ENCODE data around the gene RPS6KB1.
"Not testable (repeated sequence)": the region's sequence is repeated elsewhere in the genome, so short reads cannot be mapped to it uniquely, and the experiment has no call there.

RPS6KB1 gene

DNA sequence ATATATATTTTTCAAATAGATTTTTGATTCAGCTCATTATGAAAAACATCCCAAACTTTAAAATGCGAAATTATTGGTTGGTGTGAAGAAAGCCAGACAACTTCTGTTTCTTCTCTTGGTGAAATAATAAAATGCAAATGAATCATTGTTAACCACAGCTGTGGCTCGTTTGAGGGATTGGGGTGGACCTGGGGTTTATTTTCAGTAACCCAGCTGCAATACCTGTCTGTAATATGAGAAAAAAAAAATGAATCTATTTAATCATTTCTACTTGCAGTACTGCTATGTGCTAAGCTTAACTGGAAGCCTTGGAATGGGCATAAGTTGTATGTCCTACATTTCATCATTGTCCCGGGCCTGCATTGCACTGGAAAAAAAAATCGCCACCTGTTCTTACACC is 54.4 kb downstream of the RPS6KB1 start:
- DNase-seq: not testable (repeated sequence)

DNA sequence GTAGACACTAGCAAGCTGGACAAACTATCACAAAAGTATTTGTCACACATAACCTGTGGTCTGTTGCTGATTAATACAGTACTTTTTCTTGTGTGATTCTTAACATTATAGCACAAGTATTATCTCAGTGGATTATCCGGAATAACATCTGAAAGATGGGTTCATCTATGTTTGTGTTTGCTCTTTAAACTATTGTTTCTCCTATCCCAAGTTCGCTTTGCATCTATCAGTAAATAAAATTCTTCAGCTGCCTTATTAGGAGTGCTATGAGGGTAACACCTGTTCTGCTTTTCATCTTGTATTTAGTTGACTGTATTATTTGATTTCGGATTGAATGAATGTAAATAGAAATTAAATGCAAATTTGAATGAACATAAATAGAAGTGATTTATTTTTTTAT is 57.1 kb downstream of the RPS6KB1 start:
- no peak for DNase-seq

DNA sequence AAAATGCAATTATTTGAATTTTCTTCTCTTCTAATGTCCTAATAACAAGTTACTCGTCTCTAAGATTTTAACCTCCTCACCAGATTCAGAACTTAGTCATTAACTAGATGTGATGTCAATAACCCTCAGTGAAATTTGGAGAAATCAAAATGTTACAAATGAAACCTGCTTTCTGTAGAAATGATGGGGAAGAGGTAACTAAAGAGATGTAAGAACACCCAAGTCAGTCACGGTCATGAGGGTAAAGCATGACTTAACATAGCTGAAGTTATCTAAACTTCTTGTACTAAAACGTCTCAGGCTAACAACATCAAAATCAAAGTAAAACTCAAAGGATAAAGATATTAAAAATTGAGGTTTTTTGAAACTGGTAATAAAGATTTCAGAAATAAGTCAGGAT is 61.9 kb downstream of the RPS6KB1 start:
- no peak for DNase-seq

DNA sequence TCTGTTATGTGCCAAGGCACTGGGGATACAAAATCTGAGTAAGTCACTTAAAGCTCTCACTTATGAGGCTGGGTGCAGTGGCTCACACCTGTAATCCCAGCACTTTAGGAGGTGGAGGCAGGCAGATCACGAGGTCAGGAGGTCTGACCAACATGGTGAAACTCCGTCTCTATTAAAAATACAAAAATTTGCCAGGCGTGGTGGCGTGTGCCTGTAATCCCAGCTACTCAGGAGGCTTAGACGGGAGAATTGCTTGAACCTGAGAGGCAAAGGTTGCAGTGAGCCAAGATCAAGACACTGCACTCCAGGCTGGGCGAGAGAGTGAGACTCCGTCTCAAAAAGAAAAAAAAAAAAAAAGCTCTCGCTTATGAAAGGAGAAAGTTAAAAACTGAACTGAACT is 66.7 kb downstream of the RPS6KB1 start:
- DNase-seq: not testable (repeated sequence)

DNA sequence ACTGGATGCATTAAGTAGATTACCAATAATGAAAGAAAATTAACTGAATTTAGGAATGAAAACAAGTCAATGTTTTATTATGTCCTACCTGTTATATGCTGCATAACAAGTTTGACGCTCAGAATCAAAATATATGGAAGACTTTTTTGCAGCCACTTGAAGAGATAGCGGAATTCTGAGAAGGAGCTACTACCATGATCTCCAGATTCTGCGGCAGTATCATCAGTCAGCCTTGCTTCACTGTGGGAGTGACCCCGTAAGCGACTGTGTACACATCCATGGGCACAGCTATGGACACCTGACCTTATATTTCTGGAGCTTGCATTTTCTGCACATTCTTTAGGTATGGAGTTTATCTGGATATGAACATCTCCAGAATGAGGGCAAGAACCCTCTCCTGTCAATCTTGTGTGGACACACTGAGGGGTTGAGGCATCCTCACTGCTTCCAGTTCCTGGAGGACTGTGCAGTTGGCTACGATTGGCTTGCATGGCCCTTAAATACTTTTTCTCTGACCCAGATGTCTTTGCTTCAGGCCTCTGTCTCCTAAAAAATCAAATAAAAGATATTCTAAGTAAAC is 69.9 kb downstream of the RPS6KB1 start:
- DNase-seq: no peak

DNA sequence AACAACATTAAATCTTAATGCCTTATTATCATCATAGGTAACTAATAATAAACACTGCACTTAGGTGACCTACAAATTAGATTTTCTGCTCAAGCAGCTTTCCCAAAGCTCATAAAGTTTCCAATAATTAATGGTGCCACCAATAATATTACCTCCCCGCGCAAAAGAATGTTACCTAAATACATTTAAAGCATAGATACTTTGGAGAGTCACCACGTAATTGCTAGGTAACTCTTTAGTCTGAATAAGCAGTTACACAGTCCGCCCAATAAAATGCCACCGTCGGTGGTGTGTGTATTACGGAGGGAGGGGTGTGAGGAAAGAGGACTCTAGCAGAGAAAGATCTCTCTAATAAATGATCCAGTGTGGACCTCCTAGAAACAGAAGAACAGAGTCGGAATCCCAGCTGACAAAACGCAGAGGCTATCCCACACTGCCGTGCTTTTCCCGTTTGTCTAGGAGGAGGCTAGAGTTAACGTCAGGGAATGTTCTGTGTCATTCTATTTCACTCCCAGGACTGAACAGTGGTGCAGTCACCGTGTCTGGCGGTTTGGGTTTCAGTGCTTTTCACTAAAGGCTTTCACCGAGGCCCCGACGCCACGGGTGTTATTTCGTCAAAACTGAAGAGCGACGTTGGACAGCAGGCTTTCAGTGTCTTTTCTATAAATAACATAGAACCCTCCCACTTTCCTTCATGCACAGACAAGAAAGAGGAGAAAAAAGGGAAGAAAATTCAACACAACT is 71.0 kb downstream of the RPS6KB1 start:
- DNase-seq: no peak

DNA sequence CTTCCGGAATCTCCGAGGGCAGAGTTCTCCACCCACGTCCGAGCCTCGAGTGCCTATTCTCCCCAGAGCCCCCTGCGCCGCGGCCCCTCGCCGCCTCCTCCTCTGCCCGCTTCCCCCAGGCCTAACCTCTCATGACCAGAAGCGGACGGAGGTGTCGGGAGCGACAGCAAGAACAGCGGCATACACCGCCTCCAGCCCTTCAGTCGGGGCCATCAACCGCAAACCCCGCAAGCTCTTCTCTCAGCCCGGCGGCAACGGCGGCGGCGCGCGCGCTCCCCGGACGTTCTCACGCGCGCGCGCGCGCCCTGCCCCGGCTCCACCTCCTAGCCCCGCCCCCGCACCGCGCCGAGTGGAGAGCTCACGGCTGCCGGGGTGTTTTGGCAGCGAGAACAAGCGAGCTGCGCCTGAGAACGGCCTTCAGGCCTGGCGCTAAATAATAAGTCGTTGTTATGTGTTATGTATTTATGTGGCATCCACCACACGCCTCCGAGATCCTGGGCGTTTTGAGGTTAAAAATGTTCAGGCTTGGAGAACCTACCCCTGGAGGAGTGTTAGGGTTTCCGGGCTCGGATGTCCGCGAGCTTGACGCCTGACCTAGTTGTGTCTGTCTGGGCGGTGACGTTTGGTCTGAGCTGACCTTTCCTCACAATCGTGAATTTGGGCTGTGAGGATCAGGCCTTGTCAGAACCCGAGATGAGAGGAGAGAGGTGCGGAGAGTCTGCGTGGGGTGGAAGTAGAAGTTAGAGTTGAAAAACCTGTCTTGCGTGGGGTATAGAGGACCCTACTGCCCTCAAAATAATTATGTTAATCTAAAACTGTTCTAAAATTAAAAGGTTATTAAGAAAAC is 71.8 kb downstream of the RPS6KB1 start, which contains the start of gene RNFT1:
RNFT1 (minus strand) TSS at position 259 of the 847 bp plus-strand sequence; CDS start at position 182, 77 bp downstream.
- DNase-seq: no peak

DNA sequence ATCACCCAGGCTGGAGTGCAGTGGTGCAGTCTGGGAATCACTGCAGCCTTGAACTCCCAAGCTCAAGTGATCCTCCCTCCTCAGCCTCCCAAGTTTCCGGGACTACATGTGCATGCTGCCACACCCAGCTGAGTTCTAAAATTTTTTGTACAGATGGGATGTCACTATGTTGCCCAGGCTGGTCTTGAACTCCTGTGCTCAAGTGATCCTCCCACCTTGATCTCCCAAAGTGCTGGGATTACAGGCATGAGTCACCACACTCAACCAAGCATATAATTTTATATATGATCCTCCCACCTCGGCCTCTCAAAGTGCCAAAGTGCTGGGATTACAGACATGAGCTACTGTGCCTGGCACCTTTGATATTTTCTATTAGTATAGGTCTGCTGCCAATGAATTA is 78.8 kb downstream of the RPS6KB1 start:
- DNase-seq: not testable (repeated sequence)

DNA sequence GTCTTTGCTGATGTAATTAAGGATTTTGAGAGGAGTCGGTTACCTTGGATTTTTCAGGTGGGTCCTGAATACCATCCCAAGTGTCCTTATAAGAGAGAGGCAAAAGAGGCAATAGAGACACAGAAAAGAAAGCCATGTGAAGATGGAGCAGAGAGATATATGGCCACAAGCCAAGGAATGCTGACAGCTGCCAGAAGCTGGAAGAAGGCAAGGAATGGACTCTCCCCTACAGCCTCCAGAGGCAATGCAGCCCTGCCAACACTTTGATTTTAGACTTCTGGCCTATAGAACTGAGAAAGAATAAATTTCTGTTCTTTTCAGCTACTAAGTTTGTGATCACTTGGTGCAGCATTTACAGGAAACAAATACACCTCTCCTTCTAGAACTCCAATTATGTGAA is 79.9 kb downstream of the RPS6KB1 start:
- DNase-seq: no peak

DNA sequence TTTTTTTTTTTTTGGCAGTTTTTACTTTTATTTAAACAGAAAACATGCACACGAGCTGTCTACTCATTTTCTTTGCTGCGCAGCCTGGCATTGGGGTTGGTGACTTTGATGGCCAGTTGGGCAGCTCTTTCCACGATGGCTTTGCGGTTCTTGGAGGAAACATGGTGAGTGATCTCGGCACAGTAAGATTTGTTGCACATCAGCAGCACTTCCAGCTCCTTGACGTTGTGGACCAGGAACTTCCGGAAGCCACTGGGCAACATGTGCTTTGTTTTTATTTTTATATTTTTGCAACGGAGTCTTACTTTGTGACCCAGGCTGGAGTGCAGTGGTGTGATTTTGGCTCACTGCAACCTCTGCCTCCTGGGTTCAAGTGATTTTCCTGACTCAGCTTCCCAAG is 80.6 kb downstream of the RPS6KB1 start:
- not testable (repeated sequence) for DNase-seq

DNA sequence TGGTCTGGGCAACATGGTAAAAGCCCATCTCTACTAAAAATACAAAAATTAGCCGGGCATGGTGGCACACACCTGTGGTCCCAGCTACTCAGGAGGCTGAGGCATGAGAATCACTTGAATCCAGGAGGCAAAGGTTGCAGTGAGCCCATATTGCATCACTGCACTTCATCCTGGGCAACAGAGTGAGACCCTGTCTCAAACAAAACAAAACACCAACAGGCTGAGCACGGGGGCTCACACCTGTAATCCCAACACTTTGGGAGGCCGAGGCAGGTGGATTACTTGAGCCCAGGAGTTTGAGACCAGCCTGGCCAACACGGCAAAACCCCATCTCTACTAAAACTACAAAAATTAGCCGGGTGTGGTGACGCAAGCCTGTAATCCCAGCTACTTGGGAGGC is 82.2 kb downstream of the RPS6KB1 start:
- DNase-seq: not testable (repeated sequence)

DNA sequence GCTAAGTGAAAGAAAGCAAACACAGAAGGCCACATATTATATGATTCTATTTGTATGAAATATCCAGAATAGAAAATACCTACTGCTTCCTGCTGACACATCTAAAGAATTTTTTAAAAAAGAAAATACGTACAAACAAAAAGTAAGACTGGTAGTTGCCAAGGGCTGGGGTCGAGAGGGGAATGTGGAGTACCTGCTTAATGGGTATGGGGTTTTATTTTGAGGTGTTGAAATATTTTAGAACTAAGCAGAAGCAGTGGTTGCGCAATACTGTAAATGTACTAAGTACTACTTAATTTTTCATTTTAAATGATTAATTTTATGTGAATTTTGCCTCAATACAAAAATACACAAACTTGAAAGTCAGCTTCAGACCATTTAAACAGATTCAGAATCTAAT is 103.7 kb downstream of the RPS6KB1 start:
- not testable (repeated sequence) for DNase-seq

Measured in NCI-H2081 treated with DMSO at 0.1 percent for 48 hours (cell line).